Karpas-422 (cell line): ENCODE measurements around the gene MYMK. TPM values are rescaled to one million over a fixed set of nuclear protein-coding genes. Genes with fewer than 3 reads are reported as not detected.

Experiments
- DNase-seq: peaks from one replicate; pipeline ENCODE4 v3.0.0-alpha.2; 2015
- H2AFZ ChIP-seq: fragments of 200-600 bp; sonication (generic); 2 replicates; pipeline ENCODE4 v1.6.1; 2014; ENCODE audit warnings: antibody characterized with exemption, low read length, mixed read lengths
- H3K27ac ChIP-seq: fragments of 200-600 bp; sonication (generic); 2 replicates; pipeline ENCODE4 v1.5.1; 2014; ENCODE audit warnings: mild to moderate bottlenecking, low read length, moderate library complexity
- H3K27me3 ChIP-seq: fragments of 200-600 bp; sonication (generic); 2 replicates; pipeline ENCODE4 v1.6.1; 2014; ENCODE audit warnings: low read length, mixed read lengths
- H3K36me3 ChIP-seq: fragments of 200-600 bp; sonication (generic); 2 replicates; pipeline ENCODE4 v1.6.1; 2014; ENCODE audit warnings: low read length, mixed read lengths; ENCODE audit not compliant: insufficient read depth
- H3K4me1 ChIP-seq: fragments of 200-600 bp; sonication (generic); 2 replicates; pipeline ENCODE4 v1.6.1; 2014; ENCODE audit warnings: mild to moderate bottlenecking, low read length, mixed read lengths
- H3K4me2 ChIP-seq: fragments of 200-600 bp; sonication (generic); 2 replicates; pipeline ENCODE4 v1.6.1; 2014; ENCODE audit warnings: low read length, low read depth, mild to moderate bottlenecking; ENCODE audit not compliant: poor library complexity, severe bottlenecking
- H3K4me3 ChIP-seq: fragments of 200-600 bp; sonication (generic); 2 replicates; pipeline ENCODE4 v1.5.1; 2014; ENCODE audit warnings: mild to moderate bottlenecking, antibody characterized with exemption, low read length, mixed read lengths
- H3K79me2 ChIP-seq: fragments of 200-600 bp; sonication (generic); 2 replicates; pipeline ENCODE4 v1.6.1; 2014; ENCODE audit warnings: mild to moderate bottlenecking, low read length, mixed read lengths
- H3K9ac ChIP-seq: fragments of 200-600 bp; sonication (generic); 2 replicates; pipeline ENCODE4 v1.6.0; 2014; ENCODE audit warnings: low read length
- H3K9me2 ChIP-seq: fragments of 200-600 bp; sonication (generic), shearing (Covaris generic); replicated peaks from 2 replicates; pipeline ENCODE4 v1.6.0; 2014; ENCODE audit warnings: mild to moderate bottlenecking, low read length, moderate library complexity; ENCODE audit not compliant: insufficient read depth
- H3K9me3 ChIP-seq: fragments of 300-700, 200-600 bp; sonication (generic); 2 replicates; pipeline ENCODE4 v1.6.1; 2014; ENCODE audit warnings: low read length, mixed read lengths
- H4K20me1 ChIP-seq: fragments of 200-600 bp; sonication (generic); 2 replicates; pipeline ENCODE4 v1.6.1; 2014; ENCODE audit warnings: mild to moderate bottlenecking, antibody characterized with exemption, low read length, low read depth; ENCODE audit not compliant: insufficient read depth
- total RNA-seq: library from RNA; depleted of rRNA; stranded (reverse); fragments of >200 nt; shearing (Covaris generic); gene quantifications from 2 replicates; pipeline ENCODE4 v1.2.3, GENCODE V29; 2014; ENCODE audit warnings: low replicate concordance

MYMK gene
- total RNA-seq, 1 experiment from 2014 or later = not detected

- H3K79me2 ChIP-seq = no peaks in the 10 kb centered on the region
- no peak overlapping the region for H3K4me2 ChIP-seq
- H4K20me1 ChIP-seq = no peaks in the 10 kb centered on the region
- DNase-seq = no peak
- H3K4me3 ChIP-seq = no peak overlapping the region
- no peak overlapping the region for H3K9ac ChIP-seq
- no peaks in the 10 kb centered on the region for H3K9me2 ChIP-seq
- no peaks in the 10 kb centered on the region for H3K27me3 ChIP-seq
- H3K27ac ChIP-seq = no peak overlapping the region
- H3K36me3 ChIP-seq = no peaks in the 10 kb centered on the region
- H2AFZ ChIP-seq = no peak overlapping the region
- no peaks in the 10 kb centered on the region for H3K4me1 ChIP-seq
- H3K9me3 ChIP-seq = no peaks in the 10 kb centered on the region
Measured at GRCh38 chr9:133493428-133493827, 31.3 kb downstream of the MYMK start.

- no peak overlapping the region for H2AFZ ChIP-seq
- H3K4me3 ChIP-seq = no peak overlapping the region
- no peak for DNase-seq
- H3K4me2 ChIP-seq = no peak overlapping the region
- H3K9me3 ChIP-seq = no peaks in the 10 kb centered on the region
- H4K20me1 ChIP-seq = no peaks in the 10 kb centered on the region
- no peak overlapping the region for H3K27ac ChIP-seq
- no peaks in the 10 kb centered on the region for H3K9me2 ChIP-seq
- H3K36me3 ChIP-seq = no peaks in the 10 kb centered on the region
- H3K9ac ChIP-seq = no peak overlapping the region
- no peaks in the 10 kb centered on the region for H3K4me1 ChIP-seq
- H3K79me2 ChIP-seq = no peaks in the 10 kb centered on the region
- no peaks in the 10 kb centered on the region for H3K27me3 ChIP-seq
Measured at GRCh38 chr9:133492061-133493021, 32.4 kb downstream of the MYMK start.

GRCh38 chr9:133491656-133491925 lies 33.2 kb downstream of the MYMK start:
- no peaks in the 10 kb centered on the region for H3K4me1 ChIP-seq
- no peak overlapping the region for H3K9ac ChIP-seq
- no peaks in the 10 kb centered on the region for H4K20me1 ChIP-seq
- no peaks in the 10 kb centered on the region for H3K9me3 ChIP-seq
- no peak overlapping the region for H3K4me2 ChIP-seq
- no peak overlapping the region for H3K4me3 ChIP-seq
- H3K36me3 ChIP-seq = no peaks in the 10 kb centered on the region
- no peaks in the 10 kb centered on the region for H3K27me3 ChIP-seq
- no peaks in the 10 kb centered on the region for H3K79me2 ChIP-seq
- no peak overlapping the region for H2AFZ ChIP-seq
- no peak for DNase-seq
- H3K9me2 ChIP-seq = no peaks in the 10 kb centered on the region
- H3K27ac ChIP-seq = no peak overlapping the region

- Histone ChIP-seq H3K36me3 (no peaks in the 10 kb centered on the region), H3K4me2 (no peak overlapping the region), H3K9me2 (no peaks in the 10 kb centered on the region), H3K79me2 (no peaks in the 10 kb centered on the region), H2AFZ (no peak overlapping the region), H3K9me3 (no peaks in the 10 kb centered on the region), H3K9ac (no peak overlapping the region), H3K27me3 (no peaks in the 10 kb centered on the region), H3K4me1 (peaks cover 2% of the 10 kb centered on the region), H4K20me1 (no peaks in the 10 kb centered on the region), H3K27ac (no peak overlapping the region), H3K4me3 (no peak overlapping the region)
- no peak for DNase-seq
Measured at GRCh38 chr9:133490865-133491655, 33.7 kb downstream of the MYMK start.

- Histone ChIP-seq H4K20me1 (no peaks in the 10 kb centered on the region), H3K9ac (no peak overlapping the region), H3K4me2 (no peak overlapping the region), H3K4me3 (no peak overlapping the region), H3K36me3 (no peaks in the 10 kb centered on the region), H2AFZ (no peak overlapping the region), H3K9me3 (no peaks in the 10 kb centered on the region), H3K27me3 (no peaks in the 10 kb centered on the region), H3K9me2 (no peaks in the 10 kb centered on the region), H3K79me2 (no peaks in the 10 kb centered on the region), H3K27ac (no peak overlapping the region), H3K4me1 (peaks cover 9% of the 10 kb centered on the region)
- DNase-seq = no peak
Measured at GRCh38 chr9:133490201-133490681, 34.5 kb downstream of the MYMK start.

GRCh38 chr9:133489253-133490190 lies 35.2 kb downstream of the MYMK start:
- Histone ChIP-seq H3K4me1 (peaks cover 9% of the 10 kb centered on the region), H3K27me3 (no peaks in the 10 kb centered on the region), H2AFZ (no peak overlapping the region), H3K79me2 (no peaks in the 10 kb centered on the region), H4K20me1 (no peaks in the 10 kb centered on the region), H3K36me3 (no peaks in the 10 kb centered on the region), H3K9me2 (no peaks in the 10 kb centered on the region), H3K9ac (no peak overlapping the region), H3K4me3 (no peak overlapping the region), H3K27ac (no peak overlapping the region), H3K9me3 (no peaks in the 10 kb centered on the region), H3K4me2 (no peak overlapping the region)
- DNase-seq = no peak

GRCh38 chr9:133488686-133489252 lies 36.0 kb downstream of the MYMK start:
- Histone ChIP-seq H3K36me3 (no peaks in the 10 kb centered on the region), H3K79me2 (no peaks in the 10 kb centered on the region), H3K9me2 (no peaks in the 10 kb centered on the region), H3K9me3 (no peaks in the 10 kb centered on the region), H3K4me2 (no peak overlapping the region), H3K27me3 (no peaks in the 10 kb centered on the region), H2AFZ (no peak overlapping the region), H3K9ac (no peak overlapping the region), H3K4me3 (no peak overlapping the region), H3K4me1 (peaks cover 9% of the 10 kb centered on the region), H4K20me1 (no peaks in the 10 kb centered on the region), H3K27ac (no peak overlapping the region)
- DNase-seq = no peak
